ENCODE results near the gene CCT5. TPM values are rescaled to one million over a fixed set of nuclear protein-coding genes. Genes with fewer than 3 reads are reported as not detected.
A peak's percentile ranks its signal among the peaks of the same experiment; 100 is the strongest.

CCT5 gene
- polyA plus RNA-seq (2013, experiment 1 of 2) = 405 TPM
- 399 TPM for polyA plus RNA-seq (2013, experiment 2 of 2)

DNA sequence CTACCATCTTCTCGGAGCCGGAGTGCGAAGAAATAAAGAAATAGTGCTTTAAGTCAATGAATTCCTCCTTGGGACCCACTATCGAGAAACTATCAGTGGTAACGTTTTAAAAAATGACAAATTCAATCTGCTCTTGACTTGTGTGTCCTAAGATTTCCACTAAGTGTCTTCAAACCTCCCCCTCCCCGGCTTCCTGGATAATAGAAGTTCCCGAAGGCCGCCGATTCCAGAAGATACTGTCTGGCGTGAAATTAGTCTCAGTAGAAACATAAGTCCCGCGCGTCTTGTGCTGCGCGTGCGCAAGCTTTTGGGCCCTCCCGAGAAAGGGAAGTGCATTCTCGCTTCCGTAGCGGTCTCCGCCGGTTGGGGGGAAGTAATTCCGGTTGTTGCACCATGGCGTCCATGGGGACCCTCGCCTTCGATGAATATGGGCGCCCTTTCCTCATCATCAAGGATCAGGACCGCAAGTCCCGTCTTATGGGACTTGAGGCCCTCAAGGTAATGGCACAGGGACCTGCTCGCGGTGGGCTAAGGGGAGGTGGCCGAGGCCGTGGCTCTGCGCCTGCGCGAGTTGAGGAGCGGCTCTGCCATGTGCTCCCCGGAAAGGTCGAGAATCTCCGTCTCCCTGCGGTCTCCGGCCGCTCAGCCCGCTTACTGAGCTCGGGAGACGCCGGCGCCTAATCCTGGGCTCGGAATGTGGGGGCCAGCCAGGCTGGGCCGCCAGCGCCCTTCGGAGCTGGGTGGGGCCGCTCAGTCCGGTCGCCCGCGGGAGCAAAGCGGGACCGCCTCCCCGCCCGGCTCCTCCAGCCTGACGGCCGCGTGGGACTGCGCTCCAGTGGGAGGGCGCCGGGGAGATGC lies at the start of gene CCT5:
CCT5 (plus strand) TSS at position 333 of the 858 bp plus-strand sequence; CDS start at position 394, 61 bp downstream.
- H3K4ac ChIP-seq (ENCODE audit: low read depth, low read length) = peak within 1 kb of the TSS; percentile 100
- peak within 1 kb of the TSS; percentile 98 for H3K18ac ChIP-seq (ENCODE audit: low read length)
- peak within 1 kb of the TSS; percentile 22 for H4K5ac ChIP-seq (ENCODE audit: low read length)
- H3K56ac ChIP-seq (ENCODE audit: low read length) = peak within 1 kb of the TSS; percentile 94
- H2BK120ac ChIP-seq (ENCODE audit: low read depth, low read length) = peak within 1 kb of the TSS; percentile 67
- peak within 1 kb of the TSS; percentile 100 for H3K4me3 ChIP-seq (ENCODE audit: low read length)
- peak within 1 kb of the TSS; percentile 99 for H3K23ac ChIP-seq (ENCODE audit: low read length)
- DNase-seq = peak; percentile 99
- H4K8ac ChIP-seq (ENCODE audit: low read depth, low read length) = no peak within 1 kb of the TSS
- WGBS (ENCODE audit: extremely low coverage, insufficient coverage, low lambda C conversion rate) = no CpG with 5 or more reads among the region's 67 CpGs
- H3K79me2 ChIP-seq (ENCODE audit: control insufficient read depth, insufficient read depth, low read length) = peaks cover 47% of the 10 kb centered on the region
- H3K4me1 ChIP-seq (ENCODE audit: control insufficient read depth, low read depth, low read length) = peaks cover 4% of the 10 kb centered on the region
- H3K79me1 ChIP-seq (ENCODE audit: low read length) = peaks cover 4% of the 10 kb centered on the region
- peak within 1 kb of the TSS; percentile 89 for H3K9ac ChIP-seq (ENCODE audit: low read length)
- peak within 1 kb of the TSS; percentile 39 for H2BK5ac ChIP-seq (ENCODE audit: low read length)
- peaks cover 2% of the 10 kb centered on the region for H3K36me3 ChIP-seq (ENCODE audit: control insufficient read depth, insufficient read depth, low read length)
- H3K27me3 ChIP-seq (ENCODE audit: insufficient read depth, low read length, poor library complexity) = no peaks in the 10 kb centered on the region
- H2BK15ac ChIP-seq (replicated peaks; ENCODE audit: low read depth) = no peak within 1 kb of the TSS
- H3K27ac ChIP-seq (ENCODE audit: low read depth, low read length) = peak within 1 kb of the TSS; percentile 20
- peak within 1 kb of the TSS; percentile 96 for H2AK5ac ChIP-seq (ENCODE audit: low read length)
- H3K4me2 ChIP-seq (ENCODE audit: low read length) = peak within 1 kb of the TSS; percentile 95

DNA sequence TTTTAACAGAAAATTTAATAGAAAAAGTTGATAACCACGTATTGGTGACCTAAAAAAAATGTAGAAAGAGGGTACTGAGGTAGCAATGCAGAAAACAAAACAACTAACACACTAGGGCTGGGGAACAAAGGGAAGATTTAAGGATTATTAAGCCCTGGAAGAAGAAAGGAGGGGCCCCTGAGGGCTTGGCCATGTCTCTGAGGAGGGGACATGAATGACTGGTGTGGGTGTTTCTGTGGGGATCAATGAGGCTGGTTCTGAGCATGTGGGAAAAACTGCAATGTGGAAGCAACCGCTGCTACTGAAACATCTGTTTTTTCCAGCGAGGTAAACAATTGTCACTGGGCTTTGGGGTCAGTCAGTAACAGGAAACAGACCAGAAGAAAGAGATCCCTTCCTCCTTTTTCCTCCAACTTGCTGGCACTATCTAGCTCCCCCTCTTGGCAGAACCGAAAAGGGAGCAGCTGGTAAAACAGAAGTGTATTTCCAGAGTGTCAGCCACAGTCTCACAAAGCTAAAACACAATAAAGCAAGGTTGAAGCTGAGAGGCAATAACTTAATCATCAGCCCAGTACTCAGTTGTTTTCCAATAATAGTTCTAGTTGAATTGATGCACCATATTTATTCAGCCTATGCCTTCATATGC lies 48.7 kb upstream of the CCT5 start:
- no CpG with 5 or more reads among the region's 4 CpGs for WGBS (ENCODE audit: extremely low coverage, insufficient coverage, low lambda C conversion rate)
- no peak overlapping the region for H3K4me3 ChIP-seq (ENCODE audit: low read length)
- H3K27me3 ChIP-seq (ENCODE audit: insufficient read depth, low read length, poor library complexity) = no peaks in the 10 kb centered on the region
- no peak overlapping the region for H3K9ac ChIP-seq (ENCODE audit: low read length)
- no peak overlapping the region for H3K23ac ChIP-seq (ENCODE audit: low read length)
- H3K56ac ChIP-seq (ENCODE audit: low read length) = peak overlapping the region; percentile 64
- no peak overlapping the region for H3K4ac ChIP-seq (ENCODE audit: low read depth, low read length)
- H3K79me2 ChIP-seq (ENCODE audit: control insufficient read depth, insufficient read depth, low read length) = no peaks in the 10 kb centered on the region
- no peak overlapping the region for H3K18ac ChIP-seq (ENCODE audit: low read length)
- H4K8ac ChIP-seq (ENCODE audit: low read depth, low read length) = no peak overlapping the region
- no peak overlapping the region for H4K5ac ChIP-seq (ENCODE audit: low read length)
- DNase-seq = peak; percentile 70
- peaks cover 2% of the 10 kb centered on the region for H3K4me1 ChIP-seq (ENCODE audit: control insufficient read depth, low read depth, low read length)
- H3K79me1 ChIP-seq (ENCODE audit: low read length) = no peaks in the 10 kb centered on the region
- no peak overlapping the region for H2BK5ac ChIP-seq (ENCODE audit: low read length)
- H2BK15ac ChIP-seq (replicated peaks; ENCODE audit: low read depth) = no peak overlapping the region
- no peak overlapping the region for H3K4me2 ChIP-seq (ENCODE audit: low read length)
- H3K36me3 ChIP-seq (ENCODE audit: control insufficient read depth, insufficient read depth, low read length) = no peaks in the 10 kb centered on the region
- H2BK120ac ChIP-seq (ENCODE audit: low read depth, low read length) = no peak overlapping the region
- no peak overlapping the region for H2AK5ac ChIP-seq (ENCODE audit: low read length)
- no peak overlapping the region for H3K27ac ChIP-seq (ENCODE audit: low read depth, low read length)

DNA sequence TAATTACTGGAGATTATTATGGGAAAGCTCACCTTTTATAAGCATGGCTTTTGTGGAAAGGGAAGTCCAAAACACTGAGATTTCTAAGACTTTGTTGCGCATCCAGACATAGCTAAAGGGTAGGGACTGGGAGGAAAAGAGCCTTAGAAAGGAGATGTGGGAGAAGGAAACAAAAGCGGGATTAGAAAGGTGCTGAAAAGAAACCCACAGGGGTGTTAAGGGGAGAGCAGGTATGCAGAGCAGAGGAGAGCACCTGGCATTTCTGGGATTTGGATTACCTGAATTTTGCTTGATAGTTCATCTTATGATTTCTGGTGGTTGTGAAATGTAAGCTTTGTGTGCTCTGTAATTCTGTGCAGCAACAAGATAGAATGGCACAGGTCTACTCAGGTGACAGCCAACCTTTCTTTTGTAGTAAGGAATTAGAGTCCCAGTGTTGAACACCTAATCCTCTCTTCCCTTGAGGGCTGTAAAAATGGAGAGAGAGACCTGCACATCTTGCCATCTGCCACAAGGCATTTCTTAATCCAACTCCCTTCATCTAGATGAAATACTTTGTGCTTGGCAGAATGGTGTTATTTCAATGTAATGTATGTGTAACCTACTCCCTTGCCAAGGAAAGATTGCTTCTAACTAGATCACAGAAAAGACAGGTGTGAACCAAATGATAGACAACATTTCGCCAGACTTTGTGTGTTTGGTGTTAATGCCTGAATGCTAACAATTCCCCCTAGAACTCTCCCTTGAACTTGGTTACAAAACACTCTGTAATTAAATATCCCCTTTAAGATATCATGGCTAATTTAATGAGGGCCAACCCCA lies 47.8 kb upstream of the CCT5 start:
- H3K27me3 ChIP-seq (ENCODE audit: insufficient read depth, low read length, poor library complexity) = no peaks in the 10 kb centered on the region
- H3K79me1 ChIP-seq (ENCODE audit: low read length) = no peaks in the 10 kb centered on the region
- H3K4me1 ChIP-seq (ENCODE audit: control insufficient read depth, low read depth, low read length) = peaks cover 2% of the 10 kb centered on the region
- no peak overlapping the region for H4K5ac ChIP-seq (ENCODE audit: low read length)
- no peak overlapping the region for H3K4me3 ChIP-seq (ENCODE audit: low read length)
- no peak overlapping the region for H3K23ac ChIP-seq (ENCODE audit: low read length)
- H4K8ac ChIP-seq (ENCODE audit: low read depth, low read length) = no peak overlapping the region
- H3K9ac ChIP-seq (ENCODE audit: low read length) = no peak overlapping the region
- H3K4me2 ChIP-seq (ENCODE audit: low read length) = no peak overlapping the region
- H2AK5ac ChIP-seq (ENCODE audit: low read length) = no peak overlapping the region
- no peaks in the 10 kb centered on the region for H3K36me3 ChIP-seq (ENCODE audit: control insufficient read depth, insufficient read depth, low read length)
- no peak overlapping the region for H3K18ac ChIP-seq (ENCODE audit: low read length)
- H3K4ac ChIP-seq (ENCODE audit: low read depth, low read length) = no peak overlapping the region
- no peak overlapping the region for H2BK5ac ChIP-seq (ENCODE audit: low read length)
- no peak overlapping the region for H2BK15ac ChIP-seq (replicated peaks; ENCODE audit: low read depth)
- no peak overlapping the region for H2BK120ac ChIP-seq (ENCODE audit: low read depth, low read length)
- H3K56ac ChIP-seq (ENCODE audit: low read length) = no peak overlapping the region
- H3K79me2 ChIP-seq (ENCODE audit: control insufficient read depth, insufficient read depth, low read length) = no peaks in the 10 kb centered on the region
- H3K27ac ChIP-seq (ENCODE audit: low read depth, low read length) = no peak overlapping the region
- no CpG with 5 or more reads among the region's 3 CpGs for WGBS (ENCODE audit: extremely low coverage, insufficient coverage, low lambda C conversion rate)
- DNase-seq = no peak

DNA sequence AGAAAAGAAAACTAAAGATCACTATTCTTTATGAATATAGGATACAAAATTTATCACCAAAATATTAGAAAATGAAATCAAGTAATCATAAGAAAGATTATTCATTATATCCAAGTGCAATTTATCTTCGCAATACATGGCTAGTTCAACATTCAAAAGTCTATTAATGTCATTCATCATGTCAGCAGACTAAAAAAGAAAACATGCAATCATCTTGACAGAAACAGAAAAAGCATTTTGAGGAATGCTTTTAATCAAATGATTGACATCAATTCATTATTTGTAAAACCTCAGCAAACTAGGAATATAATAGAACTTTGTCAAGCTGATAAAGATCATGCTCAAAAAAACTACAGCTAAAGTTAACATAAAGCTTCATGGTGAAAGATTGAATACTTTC lies 41.1 kb upstream of the CCT5 start:
- no peak overlapping the region for H4K5ac ChIP-seq (ENCODE audit: low read length)
- no peaks in the 10 kb centered on the region for H3K36me3 ChIP-seq (ENCODE audit: control insufficient read depth, insufficient read depth, low read length)
- H3K27ac ChIP-seq (ENCODE audit: low read depth, low read length) = no peak overlapping the region
- no peak overlapping the region for H3K56ac ChIP-seq (ENCODE audit: low read length)
- H3K79me2 ChIP-seq (ENCODE audit: control insufficient read depth, insufficient read depth, low read length) = no peaks in the 10 kb centered on the region
- DNase-seq = no peak
- no peak overlapping the region for H3K23ac ChIP-seq (ENCODE audit: low read length)
- H4K8ac ChIP-seq (ENCODE audit: low read depth, low read length) = no peak overlapping the region
- no peak overlapping the region for H3K9ac ChIP-seq (ENCODE audit: low read length)
- no peaks in the 10 kb centered on the region for H3K4me1 ChIP-seq (ENCODE audit: control insufficient read depth, low read depth, low read length)
- H2BK120ac ChIP-seq (ENCODE audit: low read depth, low read length) = no peak overlapping the region
- H2AK5ac ChIP-seq (ENCODE audit: low read length) = no peak overlapping the region
- H3K4me3 ChIP-seq (ENCODE audit: low read length) = no peak overlapping the region
- no peaks in the 10 kb centered on the region for H3K27me3 ChIP-seq (ENCODE audit: insufficient read depth, low read length, poor library complexity)
- no peak overlapping the region for H2BK15ac ChIP-seq (replicated peaks; ENCODE audit: low read depth)
- no peak overlapping the region for H3K18ac ChIP-seq (ENCODE audit: low read length)
- no peak overlapping the region for H3K4me2 ChIP-seq (ENCODE audit: low read length)
- no CpG with 5 or more reads among the region's 1 CpG for WGBS (ENCODE audit: extremely low coverage, insufficient coverage, low lambda C conversion rate)
- no peak overlapping the region for H3K4ac ChIP-seq (ENCODE audit: low read depth, low read length)
- no peak overlapping the region for H2BK5ac ChIP-seq (ENCODE audit: low read length)
- H3K79me1 ChIP-seq (ENCODE audit: low read length) = no peaks in the 10 kb centered on the region

DNA sequence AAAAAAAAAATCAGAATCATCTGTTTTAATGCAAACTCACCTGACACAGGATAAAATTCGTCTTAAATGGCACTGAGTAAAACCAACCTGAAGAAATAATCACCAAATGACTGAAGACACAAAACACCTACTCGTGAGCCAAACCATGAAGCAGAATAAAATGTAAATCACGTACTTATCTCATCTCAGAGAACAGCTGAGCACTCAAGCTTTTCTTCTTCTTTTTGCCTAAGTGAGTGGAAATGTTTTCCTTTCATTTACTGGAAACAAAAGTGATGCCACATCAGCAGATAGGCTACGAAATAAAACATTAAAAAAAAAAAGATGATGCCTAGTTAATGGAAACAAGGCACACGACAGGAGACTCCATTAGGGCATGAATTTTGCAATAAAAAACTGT lies 36.8 kb upstream of the CCT5 start:
- Histone ChIP-seq H3K36me3 (ENCODE audit: control insufficient read depth, insufficient read depth, low read length) (no peaks in the 10 kb centered on the region), H2AK5ac (ENCODE audit: low read length) (no peak overlapping the region), H3K4ac (ENCODE audit: low read depth, low read length) (no peak overlapping the region), H3K27ac (ENCODE audit: low read depth, low read length) (no peak overlapping the region), H3K23ac (ENCODE audit: low read length) (no peak overlapping the region), H2BK120ac (ENCODE audit: low read depth, low read length) (no peak overlapping the region), H2BK5ac (ENCODE audit: low read length) (no peak overlapping the region), H3K18ac (ENCODE audit: low read length) (no peak overlapping the region), H3K4me2 (ENCODE audit: low read length) (no peak overlapping the region), H3K79me1 (ENCODE audit: low read length) (no peaks in the 10 kb centered on the region), H3K27me3 (ENCODE audit: insufficient read depth, low read length, poor library complexity) (no peaks in the 10 kb centered on the region), H4K5ac (ENCODE audit: low read length) (no peak overlapping the region), H3K9ac (ENCODE audit: low read length) (no peak overlapping the region), H3K79me2 (ENCODE audit: control insufficient read depth, insufficient read depth, low read length) (no peaks in the 10 kb centered on the region), H3K56ac (ENCODE audit: low read length) (no peak overlapping the region), H3K4me3 (ENCODE audit: low read length) (no peak overlapping the region), H3K4me1 (ENCODE audit: control insufficient read depth, low read depth, low read length) (no peaks in the 10 kb centered on the region), H4K8ac (ENCODE audit: low read depth, low read length) (no peak overlapping the region), H2BK15ac (replicated peaks; ENCODE audit: low read depth) (no peak overlapping the region)
- DNase-seq = no peak
- no CpG with 5 or more reads among the region's 5 CpGs for WGBS (ENCODE audit: extremely low coverage, insufficient coverage, low lambda C conversion rate)

Measured in mesendoderm (in vitro differentiated cells).